Cardiac muscle cell (in vitro differentiated cells and primary cell): ENCODE data around the gene RAPGEF4. TPM values are rescaled to one million over a fixed set of nuclear protein-coding genes. Genes with fewer than 3 reads are reported as not detected.

ENCODE experiments used
- DNase-seq, 2 donors: peaks; one replicate each; pipeline versions ENCODE4 v3.0.0 to v3.0.0-alpha.2; 2010 to 2017; ENCODE audit warnings: low read depth in 1 of 2, low spot score in 1 of 2
- H3K27ac ChIP-seq: fragments of 200-600 bp; sonication (generic); 2 replicates; pipeline ENCODE4 v1.5.1; 2016
- H3K27me3 ChIP-seq: fragments of 200-600 bp; sonication (generic); 2 replicates; pipeline ENCODE4 v1.6.0; 2016; ENCODE audit warnings: control low read depth
- H3K36me3 ChIP-seq: fragments of 200-600 bp; sonication (generic); 2 replicates; pipeline ENCODE4 v1.5.1; 2016; ENCODE audit warnings: control low read depth
- H3K4me1 ChIP-seq: fragments of 200-600 bp; sonication (generic); 2 replicates; pipeline ENCODE4 v1.8.1; 2017; ENCODE audit warnings: low read depth, mild to moderate bottlenecking, mixed run types
- H3K4me3 ChIP-seq: fragments of 200-600 bp; sonication (generic); 2 replicates; pipeline ENCODE4 v1.5.1; 2016; ENCODE audit warnings: mild to moderate bottlenecking
- H3K9me3 ChIP-seq: fragments of 200-600 bp; sonication (generic); 2 replicates; pipeline ENCODE4 v1.5.1; 2017; ENCODE audit warnings: low read depth, mild to moderate bottlenecking, control low read depth
- polyA plus RNA-seq: library from polyadenylated mRNA; unstranded; fragments of >200 nt; fragmentation: Nextera tagmentation; extraction: Ambion mirVana; gene quantifications from 2 replicates; pipeline ENCODE4 v1.2.1, GENCODE V29; 2016
- total RNA-seq: library from RNA; depleted of rRNA; stranded (reverse); fragments of >200 nt; gene quantifications from 2 replicates; pipeline ENCODE4 v1.2.3, GENCODE V29; 2016
- TF ChIP-seq, protein P1 (sequence below): IDR thresholded peaks from 2 replicates; pipeline ENCODE4 v1.5.1; 2012; ENCODE audit warnings: low read depth, mild to moderate bottlenecking, low read length

Gene RAPGEF4
- total and polyA plus RNA-seq, 2 experiments from 2014 or later, result 5.3 to 21.2 TPM

DNA sequence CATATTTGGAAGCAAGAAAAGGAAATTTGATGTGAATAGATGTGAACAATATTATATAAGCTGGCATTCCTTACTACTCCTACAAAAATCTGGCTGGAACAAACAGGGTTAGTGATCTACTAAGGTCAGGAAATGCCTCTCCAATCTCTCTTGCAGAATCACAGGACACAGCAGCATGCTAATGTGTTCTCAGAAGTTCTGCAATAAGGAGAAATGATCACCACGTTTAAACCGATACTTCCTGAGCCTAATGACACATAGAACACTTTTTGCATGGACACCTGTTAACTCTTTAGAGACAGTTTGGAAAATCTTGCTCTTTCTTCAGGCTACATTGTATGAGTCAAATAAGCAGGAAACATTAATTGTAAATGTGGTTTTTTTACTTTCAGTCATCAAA lies 250.4 kb downstream of the RAPGEF4 start:
- H3K36me3 ChIP-seq, result no peaks in the 10 kb centered on the region
- TF ChIP-seq, protein P1, sequence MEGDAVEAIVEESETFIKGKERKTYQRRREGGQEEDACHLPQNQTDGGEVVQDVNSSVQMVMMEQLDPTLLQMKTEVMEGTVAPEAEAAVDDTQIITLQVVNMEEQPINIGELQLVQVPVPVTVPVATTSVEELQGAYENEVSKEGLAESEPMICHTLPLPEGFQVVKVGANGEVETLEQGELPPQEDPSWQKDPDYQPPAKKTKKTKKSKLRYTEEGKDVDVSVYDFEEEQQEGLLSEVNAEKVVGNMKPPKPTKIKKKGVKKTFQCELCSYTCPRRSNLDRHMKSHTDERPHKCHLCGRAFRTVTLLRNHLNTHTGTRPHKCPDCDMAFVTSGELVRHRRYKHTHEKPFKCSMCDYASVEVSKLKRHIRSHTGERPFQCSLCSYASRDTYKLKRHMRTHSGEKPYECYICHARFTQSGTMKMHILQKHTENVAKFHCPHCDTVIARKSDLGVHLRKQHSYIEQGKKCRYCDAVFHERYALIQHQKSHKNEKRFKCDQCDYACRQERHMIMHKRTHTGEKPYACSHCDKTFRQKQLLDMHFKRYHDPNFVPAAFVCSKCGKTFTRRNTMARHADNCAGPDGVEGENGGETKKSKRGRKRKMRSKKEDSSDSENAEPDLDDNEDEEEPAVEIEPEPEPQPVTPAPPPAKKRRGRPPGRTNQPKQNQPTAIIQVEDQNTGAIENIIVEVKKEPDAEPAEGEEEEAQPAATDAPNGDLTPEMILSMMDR, result no peak

DNA sequence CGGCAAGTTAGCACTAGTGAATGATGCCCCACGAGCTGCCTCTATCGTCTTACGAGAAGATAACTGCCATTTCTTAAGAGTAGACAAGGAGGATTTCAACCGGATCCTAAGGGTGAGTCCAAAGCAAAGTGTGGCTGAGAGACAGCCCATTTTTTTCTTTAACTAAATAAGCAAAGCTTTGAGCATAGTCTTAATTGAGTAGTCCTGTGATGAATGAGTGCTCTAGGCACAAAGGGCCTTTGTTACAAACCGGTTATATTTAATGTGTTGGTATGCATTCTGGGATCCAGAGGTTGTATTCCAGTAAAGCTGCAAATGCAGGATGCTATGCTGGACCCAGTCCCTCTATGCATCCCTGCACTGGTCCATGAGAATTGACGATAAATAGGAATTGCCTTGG lies 253.1 kb downstream of the RAPGEF4 start:
- TF ChIP-seq, protein P1, result no peak

More for the DNA sequence above, 250.4 kb downstream of the RAPGEF4 start:
- H3K4me1 ChIP-seq, result peaks cover 2% of the 10 kb centered on the region
- H3K27me3 ChIP-seq, result no peaks in the 10 kb centered on the region
- no peaks in the 10 kb centered on the region for H3K9me3 ChIP-seq
- H3K27ac ChIP-seq, result no peak overlapping the region
- no peak overlapping the region for H3K4me3 ChIP-seq
- no peak for DNase-seq

DNA sequence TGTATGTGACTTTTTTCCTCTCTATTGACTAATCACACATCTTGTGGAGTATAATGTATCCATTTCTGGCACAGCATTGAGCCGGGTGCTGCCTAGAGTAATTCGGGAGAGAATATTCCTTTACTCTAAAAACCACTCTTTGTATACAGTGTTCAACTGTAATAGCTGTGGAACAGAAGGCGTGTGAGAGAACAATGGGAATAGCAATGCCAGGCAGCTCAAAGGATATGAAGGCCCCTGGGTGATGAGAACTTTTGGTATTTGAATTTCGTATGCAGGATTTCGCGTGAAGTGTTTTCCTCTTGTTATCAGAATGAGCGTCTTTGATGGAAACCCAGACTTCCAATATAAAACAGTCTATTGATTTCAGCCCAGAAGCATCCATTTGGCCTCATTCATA lies 255.4 kb downstream of the RAPGEF4 start:
- peaks cover 6% of the 10 kb centered on the region for H3K4me1 ChIP-seq
- H3K27ac ChIP-seq, result no peak overlapping the region
- H3K27me3 ChIP-seq, result no peaks in the 10 kb centered on the region
- TF ChIP-seq, protein P1, result no peak
- no peak for DNase-seq
- H3K9me3 ChIP-seq, result no peaks in the 10 kb centered on the region
- H3K36me3 ChIP-seq, result no peaks in the 10 kb centered on the region
- H3K4me3 ChIP-seq, result no peak overlapping the region

More for the DNA sequence above, 253.1 kb downstream of the RAPGEF4 start:
- Histone ChIP-seq H3K4me3 (no peak overlapping the region), H3K36me3 (no peaks in the 10 kb centered on the region), H3K27ac (no peak overlapping the region), H3K4me1 (peaks cover 2% of the 10 kb centered on the region), H3K27me3 (no peaks in the 10 kb centered on the region), H3K9me3 (no peaks in the 10 kb centered on the region)
- no peak for DNase-seq

DNA sequence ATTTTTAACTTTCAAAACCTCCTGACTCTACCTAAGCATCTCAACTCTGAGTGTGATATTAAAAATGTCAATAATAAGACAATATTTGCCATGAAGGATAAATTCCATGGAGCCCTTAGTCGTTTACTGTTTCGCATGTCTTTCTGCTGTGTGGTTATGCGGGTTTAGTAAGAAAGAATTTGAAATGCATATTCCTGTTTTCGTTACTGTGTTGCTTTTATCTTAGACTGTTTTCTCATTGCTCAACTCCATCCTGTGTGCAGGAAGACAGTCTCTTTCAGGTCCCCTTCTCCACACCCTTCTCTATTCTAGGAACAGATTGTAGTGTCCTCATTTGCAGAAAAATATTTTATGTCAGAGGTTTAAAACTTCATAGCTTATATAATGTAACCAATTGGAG lies 257.5 kb downstream of the RAPGEF4 start:
- H3K4me3 ChIP-seq, result no peak overlapping the region
- H3K4me1 ChIP-seq, result peaks cover 9% of the 10 kb centered on the region
- no peaks in the 10 kb centered on the region for H3K36me3 ChIP-seq
- no peak overlapping the region for H3K27ac ChIP-seq
- DNase-seq, result no peak
- H3K9me3 ChIP-seq, result no peaks in the 10 kb centered on the region
- no peaks in the 10 kb centered on the region for H3K27me3 ChIP-seq
- TF ChIP-seq, protein P1, result no peak

DNA sequence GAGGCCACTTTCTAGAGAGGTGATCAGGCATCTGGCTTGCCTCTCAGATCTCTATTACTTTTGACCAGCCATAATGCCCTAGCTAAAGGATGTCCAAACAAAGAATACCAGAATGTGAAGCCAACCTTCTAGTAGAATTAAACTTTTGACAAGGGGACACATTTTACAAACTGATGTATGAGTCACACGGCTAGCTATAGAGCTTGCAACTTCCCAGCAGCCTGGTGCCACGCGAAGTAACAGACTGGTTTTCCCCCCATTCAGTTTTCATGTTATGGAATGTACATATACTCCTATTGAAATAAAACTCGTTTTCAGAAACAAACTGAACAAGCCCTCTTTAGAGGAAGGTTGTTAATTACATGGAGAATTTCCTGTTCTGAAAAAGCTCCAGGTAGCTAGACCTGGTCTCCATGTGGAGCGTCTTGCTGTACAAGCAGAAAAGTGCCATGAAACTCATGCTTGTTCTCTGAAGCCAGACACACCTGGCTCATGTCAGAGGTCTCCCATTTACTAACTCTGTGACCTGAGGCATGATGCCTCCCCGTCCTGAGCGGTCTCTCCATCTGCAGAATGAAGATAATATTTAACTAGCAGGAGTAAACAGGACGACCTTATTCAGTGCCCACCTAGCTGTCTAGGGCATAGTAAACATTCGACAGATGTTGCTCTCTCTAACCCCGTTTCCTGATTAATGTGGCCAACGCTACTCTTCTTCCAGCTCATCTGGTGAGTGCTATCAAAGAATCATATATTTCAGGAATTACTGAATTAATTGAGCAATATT lies 258.5 kb downstream of the RAPGEF4 start:
- Histone ChIP-seq H3K4me1 (peaks cover 13% of the 10 kb centered on the region), H3K36me3 (no peaks in the 10 kb centered on the region), H3K4me3 (no peak overlapping the region), H3K27ac (no peak overlapping the region), H3K9me3 (no peaks in the 10 kb centered on the region), H3K27me3 (no peaks in the 10 kb centered on the region)
- TF ChIP-seq, protein P1, result no peak
- DNase-seq, result no peak
